22Rv1 (cell line): Measurements from ENCODE around the gene ATP8B3.

ENCODE experiments used
- H3K27ac ChIP-seq: fragments of 450-650 bp; 2 replicates; pipeline ENCODE4 v1.5.1; 2017
- CTCF ChIP-seq: fragments of 450-650 bp; IDR thresholded peaks from 2 replicates; pipeline ENCODE4 v1.5.1; 2017; ENCODE audit warnings: mild to moderate bottlenecking
- ZFX ChIP-seq: fragments of 450-650 bp; IDR thresholded peaks from 2 replicates; pipeline ENCODE4 v1.6.1; 2017; ENCODE audit warnings: antibody characterized with exemption, borderline replicate concordance

The ATP8B3 gene

GRCh38 chr19:1819341-1820255 is 7.5 kb upstream of the ATP8B3 start:
- no peak overlapping the region for H3K27ac ChIP-seq
- TF ChIP-seq CTCF (no peak), ZFX (no peak)

GRCh38 chr19:1818549-1819195 is 6.6 kb upstream of the ATP8B3 start:
- no peak for TF ChIP-seq ZFX
- no peak for TF ChIP-seq CTCF
- no peak overlapping the region for H3K27ac ChIP-seq

- TF ChIP-seq ZFX (no peak), CTCF (no peak)
Observed at GRCh38 chr19:1817553-1818179, 5.6 kb upstream of the ATP8B3 start.

GRCh38 chr19:1816530-1817298 is 4.6 kb upstream of the ATP8B3 start:
- H3K27ac ChIP-seq, result no peak overlapping the region
- TF ChIP-seq CTCF, result no peak
- no peak for TF ChIP-seq ZFX

More at GRCh38 chr19:1817553-1818179, 5.6 kb upstream of the ATP8B3 start:
- H3K27ac ChIP-seq, result no peak overlapping the region

- no peak overlapping the region for H3K27ac ChIP-seq
- no peak for TF ChIP-seq CTCF
- TF ChIP-seq ZFX, result no peak
Observed at GRCh38 chr19:1815605-1816529, 3.8 kb upstream of the ATP8B3 start.
